HG02938 (cell line): Measurements from ENCODE around the gene ATP6V0A1.
"Not testable (repeated sequence)": the region's sequence is repeated elsewhere in the genome, so short reads cannot be mapped to it uniquely, and the experiment has no call there.

Source experiments
- ATAC-seq: cut with Tn5 transposase; IDR thresholded peaks from one replicate; pipeline ENCODE4 v1.9.1; 2021; ENCODE audit warnings: mild to moderate bottlenecking, moderate library complexity; ENCODE audit not compliant: unreplicated experiment

Gene ATP6V0A1

DNA sequence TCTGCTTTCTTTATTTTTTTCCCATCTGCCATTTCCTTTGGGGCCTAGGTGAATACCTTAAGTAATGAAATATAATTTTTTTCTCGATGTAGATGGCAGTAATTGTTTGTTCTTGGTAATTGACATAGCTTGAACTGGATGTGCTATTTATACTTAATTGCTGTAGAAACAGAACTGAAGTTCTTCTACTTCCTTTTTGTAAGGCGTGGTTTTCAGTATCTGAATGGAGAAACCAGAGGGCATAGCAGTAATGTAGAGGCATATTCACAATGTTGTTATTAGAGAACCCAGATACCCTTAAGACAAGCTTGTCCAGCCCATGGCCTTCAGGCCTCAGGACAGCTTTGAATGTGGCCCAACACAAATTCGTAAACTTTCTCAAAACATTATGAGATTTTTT, 16.4 kb downstream of the ATP6V0A1 start:
- ATAC-seq, result no peak

DNA sequence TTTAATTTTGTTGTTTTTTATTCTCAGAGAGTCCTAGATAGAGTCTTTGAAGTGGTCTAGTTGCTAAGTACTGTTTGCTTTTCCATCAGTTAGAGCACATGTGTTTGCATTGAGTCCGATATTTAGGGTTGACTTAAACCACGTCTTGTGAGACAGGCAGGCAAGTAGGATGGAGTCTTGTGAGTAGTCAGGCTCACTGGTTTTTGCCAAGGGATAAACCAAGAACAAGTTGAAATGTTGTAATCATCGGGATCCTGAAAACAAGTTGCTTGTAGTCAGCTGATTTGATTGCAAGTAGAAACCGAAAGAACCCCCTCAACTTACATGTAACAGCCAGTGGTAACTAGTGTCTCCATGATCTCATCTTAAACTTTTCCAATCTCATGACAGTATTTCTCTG, 17.2 kb downstream of the ATP6V0A1 start:
- ATAC-seq, result no peak

DNA sequence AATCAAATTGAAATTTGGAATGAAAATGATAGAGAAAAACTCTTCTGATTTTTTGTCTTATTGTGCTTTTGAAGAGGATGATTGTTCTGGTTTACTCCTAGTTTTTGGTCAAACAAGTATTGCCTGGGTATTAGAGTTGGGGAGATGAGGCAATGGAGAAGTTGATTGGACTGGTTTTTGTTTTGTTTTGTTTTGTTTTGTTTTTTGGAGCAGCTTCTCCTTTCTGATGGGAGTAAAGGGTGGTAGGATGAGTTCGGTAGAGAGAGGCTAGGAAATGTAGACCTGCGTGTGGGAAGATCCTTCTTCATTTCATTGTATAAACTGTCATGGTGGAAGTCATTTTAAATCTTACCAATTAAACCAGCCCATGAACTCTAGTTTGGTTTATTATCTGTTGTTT, 17.7 kb downstream of the ATP6V0A1 start:
- ATAC-seq, result no peak

DNA sequence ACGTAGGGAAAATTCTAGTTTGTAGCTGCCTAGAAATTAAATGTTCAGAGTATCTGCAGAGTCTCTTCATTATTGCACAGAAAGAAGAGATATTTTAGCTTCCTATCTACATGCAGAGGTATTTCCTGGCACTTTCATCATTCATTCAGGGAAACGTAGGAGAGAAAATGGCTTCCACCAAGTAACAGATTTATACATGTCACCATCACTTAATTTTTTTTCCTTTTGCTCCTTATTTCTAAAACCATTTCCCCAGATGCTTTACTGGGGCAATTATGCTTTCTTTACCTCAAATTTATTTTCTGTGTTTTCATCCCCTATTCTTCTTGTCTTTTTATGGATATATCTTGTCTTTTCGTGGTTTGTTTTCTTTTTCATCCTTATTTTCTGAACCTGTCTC, 18.5 kb downstream of the ATP6V0A1 start:
- no peak for ATAC-seq

DNA sequence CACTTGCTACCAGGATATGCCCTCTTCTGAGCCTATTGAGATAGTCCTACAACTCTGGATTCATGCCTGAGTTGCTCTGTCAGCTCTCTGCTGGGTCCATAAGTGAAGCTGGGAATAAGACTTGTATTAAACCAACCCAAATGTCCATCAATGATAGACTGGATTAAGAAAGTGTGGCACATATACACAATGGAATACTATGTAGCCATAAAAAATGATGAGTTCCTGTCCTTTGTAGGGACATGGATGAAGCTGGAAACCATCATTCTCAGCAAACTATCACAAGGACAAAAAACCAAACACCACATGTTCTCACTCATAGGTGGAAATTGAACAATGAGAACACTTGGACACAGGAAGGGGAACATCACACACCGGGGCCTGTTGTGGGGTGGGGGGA, 19.1 kb downstream of the ATP6V0A1 start:
- not testable (repeated sequence) for ATAC-seq

DNA sequence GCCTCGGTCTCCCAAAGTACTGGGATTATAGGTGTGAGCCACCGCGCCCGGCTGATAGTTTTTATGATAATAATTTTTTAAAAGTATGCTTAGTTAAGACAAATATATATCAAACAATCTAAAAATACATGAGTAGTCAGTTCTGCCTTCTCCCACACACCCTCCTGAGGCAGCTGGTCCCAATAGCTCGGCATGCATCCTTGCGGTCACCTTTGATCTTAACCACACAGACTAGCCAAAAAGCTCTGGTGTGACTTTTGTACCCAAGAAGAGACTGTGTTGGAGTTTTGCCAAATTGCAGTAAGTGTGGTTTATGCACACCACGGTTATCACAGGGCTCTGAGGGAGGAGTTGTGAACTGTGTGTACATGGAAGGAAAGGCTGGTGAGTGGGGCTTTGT, 25.6 kb downstream of the ATP6V0A1 start:
- no peak for ATAC-seq

DNA sequence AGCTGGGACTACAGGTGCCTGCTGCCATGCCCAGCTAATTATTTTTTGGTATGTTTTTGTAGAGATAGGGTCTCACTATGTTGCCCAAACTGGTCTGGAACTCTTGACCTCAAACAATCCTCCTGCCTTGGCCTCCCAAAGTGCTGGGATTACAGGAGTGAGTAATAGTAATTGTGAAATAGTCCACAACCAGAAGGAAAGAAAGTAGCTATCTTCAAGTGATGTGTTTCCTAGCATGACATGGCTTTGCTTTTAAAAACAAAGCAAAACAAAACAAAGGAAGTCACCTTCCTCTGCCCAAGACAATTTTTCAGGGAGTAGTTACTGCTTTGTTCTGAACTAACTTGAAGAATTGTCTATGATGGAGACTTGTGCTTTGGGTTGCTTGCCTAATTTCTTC, 27.0 kb downstream of the ATP6V0A1 start:
- ATAC-seq, result no peak

DNA sequence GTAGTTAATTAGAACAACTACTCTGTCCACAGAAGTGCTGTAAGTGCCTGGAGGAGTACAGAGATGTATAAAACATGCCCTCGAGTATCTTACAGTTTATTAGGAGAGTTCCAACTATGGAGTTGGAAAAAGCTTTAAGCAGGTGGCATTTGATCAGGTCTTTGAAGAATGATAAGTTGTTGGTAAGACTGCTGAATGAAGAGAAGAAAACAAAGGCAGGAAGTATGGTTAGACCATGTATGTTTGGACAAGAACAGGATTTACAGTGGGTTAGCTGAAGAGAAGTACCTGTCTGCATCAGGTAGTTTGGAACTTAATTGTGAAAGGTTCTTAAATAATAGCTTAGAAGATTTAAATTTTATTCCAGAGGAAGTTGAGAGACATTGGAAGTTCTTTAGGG, 29.4 kb downstream of the ATP6V0A1 start:
- no peak for ATAC-seq

DNA sequence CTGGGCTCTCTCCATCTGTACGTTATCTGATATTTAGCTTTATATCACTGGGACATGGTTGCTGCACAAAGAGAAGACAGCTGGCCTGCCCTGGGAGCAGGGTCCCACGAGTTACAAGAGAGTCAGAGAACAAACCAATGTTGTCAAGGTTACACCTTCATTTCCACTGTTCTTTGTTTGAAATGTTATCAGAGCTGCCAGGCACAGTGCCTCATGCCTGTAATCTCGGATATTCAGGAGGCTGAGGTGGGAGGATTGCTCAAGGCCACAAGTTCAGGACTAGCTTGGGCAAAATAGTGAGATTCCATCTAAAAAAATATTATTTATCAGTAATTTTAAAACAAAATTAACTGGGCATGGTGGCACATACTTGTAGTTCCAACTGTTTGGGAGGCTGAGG, 34.6 kb downstream of the ATP6V0A1 start:
- no peak for ATAC-seq

DNA sequence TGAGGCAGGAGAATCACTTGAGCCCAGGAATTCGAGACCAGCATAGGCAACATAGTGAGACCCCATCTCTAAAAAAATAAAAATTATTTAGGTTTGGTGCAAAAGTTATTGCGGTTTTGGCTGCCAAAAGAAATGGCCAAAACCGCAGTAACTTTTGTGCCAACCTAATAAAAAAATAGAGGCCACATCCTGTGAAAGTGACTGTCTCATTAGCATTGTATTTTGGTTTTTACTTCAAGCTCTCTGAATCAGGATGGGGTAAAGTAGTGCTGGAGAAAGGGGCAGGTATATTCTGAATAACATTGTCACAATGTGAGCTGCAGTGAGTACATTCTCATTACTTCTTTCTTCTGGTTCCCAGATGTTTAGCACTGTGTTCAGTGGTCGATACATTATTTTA, 36.0 kb downstream of the ATP6V0A1 start:
- no peak for ATAC-seq

DNA sequence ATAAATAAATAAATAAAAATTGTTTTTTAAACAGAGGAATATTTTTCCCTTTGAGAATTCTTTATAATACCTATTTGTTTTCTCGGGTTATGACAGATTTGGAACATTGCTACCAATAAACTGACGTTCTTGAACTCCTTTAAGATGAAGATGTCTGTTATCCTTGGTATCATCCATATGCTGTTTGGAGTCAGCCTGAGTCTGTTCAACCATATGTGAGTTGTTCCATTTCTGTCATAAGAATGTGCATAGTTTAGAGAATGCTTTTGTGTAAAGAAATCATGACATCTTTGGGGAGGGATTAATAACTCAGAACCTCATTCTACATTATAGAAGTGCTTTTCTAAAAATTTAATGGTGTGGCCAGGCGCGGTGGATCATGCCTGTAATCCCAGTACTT, 40.1 kb downstream of the ATP6V0A1 start:
- ATAC-seq, result no peak

DNA sequence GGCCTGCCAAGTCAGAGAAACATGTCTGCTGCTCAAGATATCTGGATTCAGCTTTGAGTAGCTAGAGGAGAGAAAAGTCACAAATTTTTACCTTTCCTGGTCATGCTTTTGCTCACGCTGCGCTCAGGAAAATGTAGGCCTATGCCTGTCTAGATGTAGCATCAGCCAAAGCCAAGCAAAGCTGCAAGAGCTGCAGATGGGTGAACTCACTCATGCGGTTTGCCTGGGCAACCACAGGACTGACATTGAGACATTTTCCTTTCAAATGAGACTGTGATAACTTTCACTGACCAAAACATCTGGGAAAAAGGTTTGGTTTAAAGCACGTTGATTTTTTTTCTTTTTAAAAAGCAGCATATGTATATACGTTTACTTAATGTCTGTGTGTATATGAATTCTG, 43.4 kb downstream of the ATP6V0A1 start:
- ATAC-seq, result no peak

DNA sequence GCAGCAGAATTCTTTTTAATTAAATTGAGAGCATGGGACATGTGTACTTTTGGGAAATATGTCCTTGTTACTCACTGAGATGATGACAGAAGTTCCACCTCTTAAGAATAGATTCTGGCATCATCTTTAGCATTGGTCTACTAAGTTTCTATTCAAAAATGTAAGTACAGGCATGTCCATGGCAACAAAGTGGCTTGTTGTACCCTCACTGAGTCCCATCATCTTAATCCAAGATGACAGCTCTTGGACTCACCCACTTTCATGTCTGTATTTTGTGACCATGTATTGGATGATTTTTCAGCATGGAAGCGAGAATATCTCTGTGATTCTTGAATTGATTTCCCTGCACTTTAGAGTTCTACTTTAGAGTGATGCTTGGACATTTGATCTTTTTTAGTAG, 44.2 kb downstream of the ATP6V0A1 start:
- no peak for ATAC-seq

DNA sequence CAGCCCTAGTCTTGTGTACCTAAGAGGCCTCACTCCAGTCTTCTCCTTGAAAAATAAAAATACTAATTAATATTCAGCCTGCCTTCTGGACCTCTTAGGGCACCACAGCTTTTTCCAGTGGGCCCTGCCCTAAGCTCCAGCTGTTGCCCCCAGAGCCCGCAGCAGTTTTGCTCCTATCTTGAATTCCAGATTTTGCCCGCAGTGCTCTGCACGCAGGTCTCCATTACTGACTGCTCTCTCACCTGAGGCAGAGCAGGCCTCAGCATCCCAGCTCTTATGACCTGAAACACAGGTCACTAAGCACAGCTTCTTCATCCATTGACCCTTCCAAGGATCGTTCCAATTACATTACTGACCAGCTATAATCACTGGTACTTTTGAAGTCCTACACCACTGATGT, 49.0 kb downstream of the ATP6V0A1 start:
- ATAC-seq, result no peak

DNA sequence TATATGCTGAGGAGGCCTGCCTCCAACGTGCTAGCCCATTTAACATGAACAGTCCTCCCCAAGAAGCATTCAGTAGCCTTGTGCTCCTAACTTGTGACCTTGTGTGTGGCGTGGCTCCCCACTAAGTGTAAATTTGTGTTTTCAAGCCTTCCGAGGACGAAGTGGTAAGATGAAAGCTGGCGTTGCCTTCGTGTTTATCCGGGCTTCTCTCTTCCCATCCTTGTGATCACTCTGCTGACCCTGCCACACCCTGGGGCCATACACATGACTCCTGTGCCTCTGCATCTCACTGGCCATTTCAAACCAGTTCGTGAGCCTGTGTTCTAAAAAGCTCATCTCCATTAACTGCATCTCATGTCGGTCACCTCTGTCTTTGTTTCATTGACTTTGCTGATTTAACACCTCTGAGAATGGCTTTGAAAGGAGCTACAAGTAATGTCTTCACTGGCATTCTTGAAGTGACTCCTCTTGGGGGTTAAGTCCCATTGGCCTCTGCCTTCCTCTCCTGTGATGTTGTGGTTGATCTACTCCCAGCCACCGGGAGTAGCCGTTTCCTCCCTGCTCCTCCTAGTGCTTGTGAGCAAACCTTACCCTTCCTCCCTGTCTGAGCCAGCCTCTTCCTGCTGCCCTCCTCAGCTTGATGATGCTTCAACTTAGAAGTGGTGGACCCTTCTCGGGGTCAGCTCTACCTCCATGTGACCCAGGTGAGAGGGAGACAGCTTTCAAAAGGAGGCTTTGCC, 49.9 kb downstream of the ATP6V0A1 start:
- no peak for ATAC-seq

DNA sequence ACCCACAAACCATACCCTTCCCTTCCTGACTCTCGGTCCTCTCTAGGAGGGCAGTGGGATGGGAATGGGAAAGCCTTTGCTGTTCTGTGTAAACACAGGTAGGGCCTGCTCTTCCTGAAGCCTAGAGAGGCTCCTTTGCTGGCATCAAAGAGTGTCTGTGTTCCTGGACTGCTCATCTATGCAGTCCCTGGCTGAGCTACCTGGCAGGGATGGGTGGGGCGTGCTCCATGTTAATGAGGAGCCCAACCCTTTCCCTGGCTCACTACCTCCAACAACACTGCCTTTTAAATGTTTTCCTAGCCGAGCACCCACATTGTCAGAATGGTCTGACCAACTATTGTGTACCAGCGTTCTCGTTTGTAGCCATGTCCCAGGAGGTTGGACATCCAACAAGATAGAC, 50.7 kb downstream of the ATP6V0A1 start:
- ATAC-seq, result no peak

DNA sequence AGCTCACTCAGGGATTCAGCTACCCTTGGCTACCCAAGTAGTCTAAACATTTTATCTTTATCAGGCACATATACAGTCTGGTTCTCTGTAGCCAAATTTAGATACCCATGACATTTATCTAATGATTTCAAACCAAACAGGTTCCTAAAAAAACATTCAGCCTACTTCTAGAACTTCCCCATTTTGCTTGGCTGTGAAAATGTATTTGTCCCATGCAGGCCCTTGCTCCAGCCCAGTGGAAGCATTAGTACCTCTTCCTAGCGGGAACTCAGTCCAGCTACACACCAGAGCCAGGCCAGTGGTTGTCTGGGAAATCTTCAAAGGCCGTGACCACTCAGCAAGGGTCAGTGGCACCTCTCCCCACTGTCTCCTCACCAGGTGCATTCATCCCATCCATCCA, 51.2 kb downstream of the ATP6V0A1 start:
- no peak for ATAC-seq

DNA sequence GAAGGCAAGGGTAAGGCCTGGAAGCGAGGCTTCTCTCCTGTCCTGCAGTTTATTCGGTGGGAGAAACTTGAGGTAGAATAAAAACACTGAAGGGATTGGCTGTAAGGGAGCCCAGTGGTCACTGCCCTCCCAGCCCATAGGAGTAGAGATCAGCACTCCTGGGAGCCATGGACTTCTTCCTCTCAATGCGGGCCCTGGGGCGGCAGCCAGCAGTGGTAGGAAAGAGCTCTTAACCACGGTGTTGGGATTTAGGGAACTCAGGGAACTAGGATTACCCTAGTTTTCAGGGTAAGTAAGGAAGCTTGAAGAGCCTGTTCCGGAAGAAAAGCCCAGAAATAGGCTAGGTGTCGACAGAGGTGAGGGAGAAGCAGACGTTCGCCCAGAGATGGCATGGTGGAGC, 53.6 kb downstream of the ATP6V0A1 start:
- no peak for ATAC-seq

DNA sequence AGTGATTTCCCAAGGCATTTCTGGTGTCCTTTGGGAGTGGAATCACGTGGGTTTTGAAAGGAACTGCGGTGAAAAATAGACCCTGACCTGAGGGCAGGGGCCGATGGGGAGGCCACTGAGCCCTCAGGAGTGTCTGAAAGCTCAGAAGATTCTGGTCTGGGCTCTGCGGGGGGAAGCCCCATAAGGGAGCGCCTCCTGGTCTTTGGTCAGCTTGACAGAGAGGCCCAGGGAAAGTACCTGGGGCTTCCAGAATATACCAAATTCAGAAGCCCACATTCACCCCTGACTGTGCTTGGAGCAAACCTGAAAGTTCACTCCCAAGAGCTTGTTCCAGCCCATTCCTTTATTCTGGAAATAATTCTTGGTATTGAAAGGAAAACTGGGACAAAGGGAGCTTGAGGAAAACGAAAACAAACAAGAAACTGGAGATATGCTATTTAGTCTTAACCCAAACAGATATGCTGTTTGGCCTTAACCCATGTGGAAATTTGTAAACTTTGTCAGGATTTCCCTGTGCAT, 54.1 kb downstream of the ATP6V0A1 start:
- ATAC-seq, result no peak

DNA sequence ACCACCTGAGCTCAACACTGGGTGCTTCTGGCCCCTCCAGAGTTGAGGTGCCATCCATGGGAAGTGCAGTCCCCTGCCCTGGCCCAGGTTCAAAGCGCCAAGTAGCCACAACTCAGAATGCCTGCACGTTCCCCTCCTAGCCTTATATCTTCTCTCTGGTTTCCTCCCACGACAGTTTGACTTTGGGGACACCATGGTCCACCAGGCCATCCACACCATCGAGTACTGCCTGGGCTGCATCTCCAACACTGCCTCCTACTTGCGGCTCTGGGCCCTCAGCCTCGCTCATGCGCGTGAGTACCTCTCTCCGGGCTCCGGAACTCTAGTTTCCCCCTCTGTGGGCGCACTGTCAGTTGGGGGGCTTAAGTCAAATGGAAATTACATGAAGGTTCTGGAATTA, 55.0 kb downstream of the ATP6V0A1 start:
- ATAC-seq, result no peak

DNA sequence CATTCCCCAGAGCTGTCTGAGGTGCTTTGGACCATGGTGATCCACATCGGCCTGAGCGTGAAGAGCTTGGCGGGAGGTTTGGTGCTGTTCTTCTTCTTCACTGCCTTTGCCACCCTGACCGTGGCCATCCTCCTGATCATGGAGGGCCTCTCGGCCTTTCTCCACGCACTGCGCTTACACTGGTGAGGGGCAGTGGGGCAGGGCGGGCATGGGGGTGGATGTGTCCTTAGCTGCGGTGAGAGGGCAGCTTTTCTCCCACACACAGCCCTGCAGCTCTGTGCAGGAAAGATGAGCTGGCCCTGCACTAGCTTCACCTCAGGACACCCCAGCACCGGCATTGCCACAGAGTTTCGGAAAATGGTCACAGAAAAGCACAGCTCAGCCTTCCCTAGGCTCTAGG, 55.6 kb downstream of the ATP6V0A1 start:
- no peak for ATAC-seq

DNA sequence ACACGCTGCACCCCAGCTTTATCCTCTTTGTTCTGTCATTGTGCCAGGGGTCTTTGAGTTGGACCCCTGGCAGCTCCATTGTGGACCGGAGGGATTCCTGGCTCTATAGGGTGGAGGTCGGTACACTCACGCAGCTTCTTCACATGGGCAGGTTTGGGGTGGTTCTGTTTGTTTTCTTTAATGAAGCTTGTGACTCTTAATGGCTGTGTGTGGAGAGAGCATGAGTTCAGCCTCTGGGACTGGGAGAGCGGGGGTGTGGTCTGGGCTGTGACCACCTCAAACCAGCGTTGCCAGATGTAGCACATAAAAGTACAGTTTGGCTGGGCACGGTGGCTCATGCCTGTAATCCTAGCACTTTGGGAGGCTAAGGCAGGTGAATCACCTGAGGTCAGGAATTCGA, 56.2 kb downstream of the ATP6V0A1 start:
- no peak for ATAC-seq

DNA sequence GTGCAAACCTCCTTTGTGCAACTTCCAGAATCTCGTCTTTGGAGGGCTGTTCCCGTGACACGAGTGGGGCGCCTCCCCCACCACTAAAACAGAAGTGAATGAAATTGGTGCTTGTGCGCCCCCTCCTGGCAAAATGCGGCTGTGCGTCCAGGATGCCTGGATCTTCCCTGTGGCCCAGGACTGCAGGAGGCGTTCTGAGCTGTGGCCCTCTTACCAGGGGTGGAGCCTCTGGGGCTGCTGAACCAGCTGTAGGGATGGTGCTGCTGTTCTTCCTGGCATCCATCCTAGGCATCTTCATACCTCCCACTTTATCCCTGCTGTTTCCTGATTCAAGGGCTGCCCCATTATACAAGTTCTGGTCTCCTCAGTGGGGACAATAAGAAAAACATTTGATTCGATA, 58.8 kb downstream of the ATP6V0A1 start:
- no peak for ATAC-seq
